ENCODE measurements around the gene CEP104. TPM values are rescaled to one million over a fixed set of nuclear protein-coding genes. Genes with fewer than 3 reads are reported as not detected.

The CEP104 gene
- total and polyA plus RNA-seq, 2 experiments from 2014 or later: 20.5 to 32.2 TPM

DNA sequence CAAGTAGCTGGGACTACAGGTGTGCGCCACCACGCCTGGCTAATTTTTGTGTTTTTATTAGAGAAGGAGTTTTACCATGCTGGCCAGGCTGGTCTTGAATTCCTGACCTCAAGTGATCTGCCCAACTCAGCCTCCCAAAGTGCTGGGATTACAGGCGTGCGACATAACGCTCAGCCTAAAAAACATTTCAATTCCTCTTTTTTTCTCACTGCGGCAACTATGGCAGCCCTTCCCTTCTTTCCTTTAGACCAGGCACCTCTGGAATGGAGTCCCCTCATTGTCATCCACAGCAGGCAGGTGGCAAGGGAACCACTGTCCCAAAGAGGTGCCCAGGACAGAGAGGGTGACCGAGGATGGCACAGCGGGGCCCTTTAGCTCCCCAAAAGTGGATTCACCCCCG lies 14.1 kb downstream of the CEP104 start:
- Histone ChIP-seq H3K4me1 (ENCODE audit: insufficient read depth) (no peaks in the 10 kb centered on the region), H3K79me2 (replicated peaks; ENCODE audit: insufficient read depth) (no peaks in the 10 kb centered on the region), H3K27ac (ENCODE audit: low read depth) (no peak overlapping the region), H3F3A (replicated peaks; ENCODE audit: low read depth) (no peaks in the 10 kb centered on the region), H2AFZ (no peak overlapping the region), H3K36me3 (ENCODE audit: insufficient read depth) (0 out of 2 replicates have a peak, but pooled peaks cover 4% of the 10 kb centered on the region), H3K4me3 (no peak overlapping the region), H3K4me2 (no peak overlapping the region), H3K27me3 (ENCODE audit: insufficient read depth) (no peaks in the 10 kb centered on the region), H4K20me1 (replicated peaks; ENCODE audit: insufficient read depth) (no peaks in the 10 kb centered on the region), H3K9me2 (ENCODE audit: insufficient read depth) (no peaks in the 10 kb centered on the region)
- H3K27ac Mint-ChIP-seq: no peak overlapping the region
- TF ChIP-seq ZNF331 (CRISPR knock-in tag; IDR thresholded peaks at IDR 0.05; ENCODE audit: low read depth) (no peak), JUNB (IDR thresholded peaks at IDR 0.05; ENCODE audit: unreplicated experiment) (no peak), EZH2 (IDR thresholded peaks at IDR 0.05; ENCODE audit: low read depth, unreplicated experiment) (no peak), CREB1 (CRISPR knock-in tag; IDR thresholded peaks at IDR 0.05; ENCODE audit: low read depth) (no peak), EZH2phosphoT487 (IDR thresholded peaks at IDR 0.05; ENCODE audit: unreplicated experiment) (no peak), CTCF (conservative IDR thresholded peaks at IDR 0.05; ENCODE audit: low read depth in 2 of 2) (no peak), NANOG (IDR thresholded peaks at IDR 0.05; ENCODE audit: borderline replicate concordance) (no peak), ZNF114 (CRISPR knock-in tag; IDR thresholded peaks at IDR 0.05) (no peak), STAT1 (IDR thresholded peaks at IDR 0.05; ENCODE audit: unreplicated experiment) (no peak)
- TF ChIP-seq, protein P1, sequence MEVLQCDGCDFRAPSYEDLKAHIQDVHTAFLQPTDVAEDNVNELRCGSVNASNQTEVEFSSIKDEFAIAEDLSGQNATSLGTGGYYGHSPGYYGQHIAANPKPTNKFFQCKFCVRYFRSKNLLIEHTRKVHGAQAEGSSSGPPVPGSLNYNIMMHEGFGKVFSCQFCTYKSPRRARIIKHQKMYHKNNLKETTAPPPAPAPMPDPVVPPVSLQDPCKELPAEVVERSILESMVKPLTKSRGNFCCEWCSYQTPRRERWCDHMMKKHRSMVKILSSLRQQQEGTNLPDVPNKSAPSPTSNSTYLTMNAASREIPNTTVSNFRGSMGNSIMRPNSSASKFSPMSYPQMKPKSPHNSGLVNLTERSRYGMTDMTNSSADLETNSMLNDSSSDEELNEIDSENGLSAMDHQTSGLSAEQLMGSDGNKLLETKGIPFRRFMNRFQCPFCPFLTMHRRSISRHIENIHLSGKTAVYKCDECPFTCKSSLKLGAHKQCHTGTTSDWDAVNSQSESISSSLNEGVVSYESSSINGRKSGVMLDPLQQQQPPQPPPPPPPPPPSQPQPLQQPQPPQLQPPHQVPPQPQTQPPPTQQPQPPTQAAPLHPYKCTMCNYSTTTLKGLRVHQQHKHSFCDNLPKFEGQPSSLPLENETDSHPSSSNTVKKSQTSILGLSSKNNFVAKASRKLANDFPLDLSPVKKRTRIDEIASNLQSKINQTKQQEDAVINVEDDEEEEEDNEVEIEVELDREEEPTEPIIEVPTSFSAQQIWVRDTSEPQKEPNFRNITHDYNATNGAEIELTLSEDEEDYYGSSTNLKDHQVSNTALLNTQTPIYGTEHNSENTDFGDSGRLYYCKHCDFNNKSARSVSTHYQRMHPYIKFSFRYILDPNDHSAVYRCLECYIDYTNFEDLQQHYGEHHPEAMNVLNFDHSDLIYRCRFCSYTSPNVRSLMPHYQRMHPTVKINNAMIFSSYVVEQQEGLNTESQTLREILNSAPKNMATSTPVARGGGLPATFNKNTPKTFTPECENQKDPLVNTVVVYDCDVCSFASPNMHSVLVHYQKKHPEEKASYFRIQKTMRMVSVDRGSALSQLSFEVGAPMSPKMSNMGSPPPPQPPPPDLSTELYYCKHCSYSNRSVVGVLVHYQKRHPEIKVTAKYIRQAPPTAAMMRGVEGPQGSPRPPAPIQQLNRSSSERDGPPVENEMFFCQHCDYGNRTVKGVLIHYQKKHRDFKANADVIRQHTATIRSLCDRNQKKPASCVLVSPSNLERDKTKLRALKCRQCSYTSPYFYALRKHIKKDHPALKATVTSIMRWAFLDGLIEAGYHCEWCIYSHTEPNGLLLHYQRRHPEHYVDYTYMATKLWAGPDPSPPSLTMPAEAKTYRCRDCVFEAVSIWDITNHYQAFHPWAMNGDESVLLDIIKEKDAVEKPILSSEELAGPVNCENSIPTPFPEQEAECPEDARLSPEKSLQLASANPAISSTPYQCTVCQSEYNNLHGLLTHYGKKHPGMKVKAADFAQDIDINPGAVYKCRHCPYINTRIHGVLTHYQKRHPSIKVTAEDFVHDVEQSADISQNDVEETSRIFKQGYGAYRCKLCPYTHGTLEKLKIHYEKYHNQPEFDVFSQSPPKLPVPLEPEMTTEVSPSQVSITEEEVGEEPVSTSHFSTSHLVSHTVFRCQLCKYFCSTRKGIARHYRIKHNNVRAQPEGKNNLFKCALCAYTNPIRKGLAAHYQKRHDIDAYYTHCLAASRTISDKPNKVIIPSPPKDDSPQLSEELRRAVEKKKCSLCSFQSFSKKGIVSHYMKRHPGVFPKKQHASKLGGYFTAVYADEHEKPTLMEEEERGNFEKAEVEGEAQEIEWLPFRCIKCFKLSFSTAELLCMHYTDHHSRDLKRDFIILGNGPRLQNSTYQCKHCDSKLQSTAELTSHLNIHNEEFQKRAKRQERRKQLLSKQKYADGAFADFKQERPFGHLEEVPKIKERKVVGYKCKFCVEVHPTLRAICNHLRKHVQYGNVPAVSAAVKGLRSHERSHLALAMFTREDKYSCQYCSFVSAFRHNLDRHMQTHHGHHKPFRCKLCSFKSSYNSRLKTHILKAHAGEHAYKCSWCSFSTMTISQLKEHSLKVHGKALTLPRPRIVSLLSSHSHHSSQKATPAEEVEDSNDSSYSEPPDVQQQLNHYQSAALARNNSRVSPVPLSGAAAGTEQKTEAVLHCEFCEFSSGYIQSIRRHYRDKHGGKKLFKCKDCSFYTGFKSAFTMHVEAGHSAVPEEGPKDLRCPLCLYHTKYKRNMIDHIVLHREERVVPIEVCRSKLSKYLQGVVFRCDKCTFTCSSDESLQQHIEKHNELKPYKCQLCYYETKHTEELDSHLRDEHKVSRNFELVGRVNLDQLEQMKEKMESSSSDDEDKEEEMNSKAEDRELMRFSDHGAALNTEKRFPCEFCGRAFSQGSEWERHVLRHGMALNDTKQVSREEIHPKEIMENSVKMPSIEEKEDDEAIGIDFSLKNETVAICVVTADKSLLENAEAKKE (CRISPR knock-in tag; IDR thresholded peaks at IDR 0.05): no peak
- peaks cover 3% of the 10 kb centered on the region; the same call in 1 of the 3 replicates for H3K9me3 Mint-ChIP-seq
- DNase-seq (ENCODE audit: low spot score): no peak
- no peaks in the 10 kb centered on the region for H3K27me3 Mint-ChIP-seq (ENCODE audit: insufficient read depth, low read depth, poor library complexity)
- no peaks in the 10 kb centered on the region for H3K4me1 Mint-ChIP-seq
- H3K4me3 Mint-ChIP-seq: no peak overlapping the region
- peaks cover 36% of the 10 kb centered on the region for H3K36me3 Mint-ChIP-seq (ENCODE audit: low read depth)
- no peak for ATAC-seq

Measured in GM23338 (cell line).